Measurements from ENCODE around the gene HSD17B12. TPM values are rescaled to one million over a fixed set of nuclear protein-coding genes. Genes with fewer than 3 reads are reported as not detected.

The HSD17B12 gene
- total RNA-seq, 1 donor from 2014 or later: 102 TPM

DNA sequence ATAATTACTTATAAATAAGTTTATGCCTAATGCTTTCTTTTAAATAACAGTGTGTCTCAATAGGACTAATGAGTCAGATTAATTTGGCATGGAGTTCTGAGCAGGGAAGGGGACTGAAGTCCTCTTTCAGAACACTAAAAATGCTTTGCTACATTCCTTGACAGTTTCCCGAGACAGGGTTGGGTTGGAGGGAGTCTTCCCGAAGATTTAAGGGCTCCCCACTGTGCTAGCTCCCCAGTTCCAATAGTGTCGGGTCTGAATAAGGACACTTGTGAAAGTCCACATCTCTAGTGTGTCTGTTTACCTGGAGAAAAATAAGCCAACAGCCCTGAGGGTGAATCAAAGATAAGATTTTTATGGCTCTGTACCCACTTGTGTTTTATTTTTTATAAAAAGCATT is 41.8 kb upstream of the HSD17B12 start:
- peaks cover 4% of the 10 kb centered on the region for H3K27me3 Mint-ChIP-seq (ENCODE audit: insufficient read depth, low read depth)
- Histone ChIP-seq H3K36me3 (no peaks in the 10 kb centered on the region), H3K9me3 (ENCODE audit: low read depth) (no peaks in the 10 kb centered on the region), H3K4me1 (peaks cover 9% of the 10 kb centered on the region), H3K9ac (no peak overlapping the region), H3K79me2 (ENCODE audit: low read depth) (no peaks in the 10 kb centered on the region), H3F3A (ENCODE audit: low read depth) (no peaks in the 10 kb centered on the region), H2AFZ (replicated peaks) (peak overlapping the region; percentile 54), H3K4me3 (no peak overlapping the region), H3K27ac (no peak overlapping the region), H3K4me2 (peak overlapping the region; percentile 25), H3K27me3 (peaks cover 38% of the 10 kb centered on the region), H4K20me1 (ENCODE audit: low read depth) (no peaks in the 10 kb centered on the region)
- TF ChIP-seq CTCF (IDR thresholded peaks at IDR 0.05) (no peak), EZH2phosphoT487 (IDR thresholded peaks at IDR 0.05) (no peak), EZH2 (IDR thresholded peaks at IDR 0.05) (no peak)
- H3K9me3 Mint-ChIP-seq: no peaks in the 10 kb centered on the region
- DNase-seq (ENCODE audit: low spot score): peak; percentile 41
- no peaks in the 10 kb centered on the region for H3K36me3 Mint-ChIP-seq
- H3K4me1 Mint-ChIP-seq: peaks cover 2% of the 10 kb centered on the region
- no peak overlapping the region for H3K4me3 Mint-ChIP-seq
- H3K27ac Mint-ChIP-seq: no peak overlapping the region

DNA sequence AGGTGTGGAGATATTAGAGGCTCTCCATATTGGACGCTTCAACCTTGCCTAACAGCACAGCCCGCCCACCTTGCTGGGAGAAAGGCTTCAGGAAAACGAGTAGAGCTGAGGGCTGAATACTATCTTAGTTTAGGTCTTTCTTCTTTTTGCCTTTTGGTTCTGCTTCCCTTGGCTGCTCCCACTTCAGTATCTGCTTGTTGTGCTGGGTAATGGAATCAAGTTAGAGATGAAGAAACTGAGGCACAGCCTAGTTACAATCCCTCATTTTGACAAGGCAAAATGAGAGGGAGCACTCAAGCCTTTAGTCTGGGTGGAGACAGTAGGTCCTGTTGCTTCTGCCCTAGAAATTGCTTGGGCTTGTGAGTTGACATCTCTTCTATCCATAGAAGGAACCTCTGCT is 41.3 kb upstream of the HSD17B12 start:
- peaks cover 9% of the 10 kb centered on the region for H3K4me1 ChIP-seq
- no peaks in the 10 kb centered on the region for H3K9me3 ChIP-seq (ENCODE audit: low read depth)
- no peak overlapping the region for H3K27ac ChIP-seq
- TF ChIP-seq EZH2 (IDR thresholded peaks at IDR 0.05) (no peak), CTCF (IDR thresholded peaks at IDR 0.05) (no peak), EZH2phosphoT487 (IDR thresholded peaks at IDR 0.05) (no peak)
- H3K79me2 ChIP-seq (ENCODE audit: low read depth): peaks cover 2% of the 10 kb centered on the region
- peaks cover 38% of the 10 kb centered on the region for H3K27me3 ChIP-seq
- H3K27me3 Mint-ChIP-seq (ENCODE audit: insufficient read depth, low read depth): peaks cover 4% of the 10 kb centered on the region
- H3K9me3 Mint-ChIP-seq: no peaks in the 10 kb centered on the region
- peaks cover 4% of the 10 kb centered on the region for H3K4me1 Mint-ChIP-seq
- H3F3A ChIP-seq (ENCODE audit: low read depth): no peaks in the 10 kb centered on the region
- H3K27ac Mint-ChIP-seq: no peak overlapping the region
- no peak overlapping the region for H3K4me3 Mint-ChIP-seq
- H2AFZ ChIP-seq (replicated peaks): peak overlapping the region; percentile 54
- no peak overlapping the region for H3K4me3 ChIP-seq
- peak overlapping the region; percentile 25 for H3K4me2 ChIP-seq
- no peaks in the 10 kb centered on the region for H3K36me3 Mint-ChIP-seq
- H3K9ac ChIP-seq: no peak overlapping the region
- no peaks in the 10 kb centered on the region for H4K20me1 ChIP-seq (ENCODE audit: low read depth)
- no peaks in the 10 kb centered on the region for H3K36me3 ChIP-seq
- DNase-seq (ENCODE audit: low spot score): no peak

GRCh38 chr11:43639920-43640319 is 40.6 kb upstream of the HSD17B12 start:
- peaks cover 9% of the 10 kb centered on the region for H3K79me2 ChIP-seq (ENCODE audit: low read depth)
- no peaks in the 10 kb centered on the region for H3K9me3 ChIP-seq (ENCODE audit: low read depth)
- peaks cover 33% of the 10 kb centered on the region for H3K27me3 ChIP-seq
- H3K9ac ChIP-seq: no peak overlapping the region
- H4K20me1 ChIP-seq (ENCODE audit: low read depth): no peaks in the 10 kb centered on the region
- no peak overlapping the region for H3K4me2 ChIP-seq
- Mint-ChIP-seq H3K4me3 (no peak overlapping the region), H3K9me3 (no peaks in the 10 kb centered on the region), H3K36me3 (no peaks in the 10 kb centered on the region), H3K27ac (no peak overlapping the region), H3K4me1 (peaks cover 9% of the 10 kb centered on the region), H3K27me3 (ENCODE audit: insufficient read depth, low read depth) (peaks cover 4% of the 10 kb centered on the region)
- no peaks in the 10 kb centered on the region for H3K36me3 ChIP-seq
- TF ChIP-seq EZH2 (IDR thresholded peaks at IDR 0.05): no peak
- peaks cover 11% of the 10 kb centered on the region for H3K4me1 ChIP-seq
- peak overlapping the region; percentile 54 for H2AFZ ChIP-seq (replicated peaks)
- H3K27ac ChIP-seq: no peak overlapping the region
- DNase-seq (ENCODE audit: low spot score): no peak
- H3F3A ChIP-seq (ENCODE audit: low read depth): no peaks in the 10 kb centered on the region
- H3K4me3 ChIP-seq: no peak overlapping the region

DNA sequence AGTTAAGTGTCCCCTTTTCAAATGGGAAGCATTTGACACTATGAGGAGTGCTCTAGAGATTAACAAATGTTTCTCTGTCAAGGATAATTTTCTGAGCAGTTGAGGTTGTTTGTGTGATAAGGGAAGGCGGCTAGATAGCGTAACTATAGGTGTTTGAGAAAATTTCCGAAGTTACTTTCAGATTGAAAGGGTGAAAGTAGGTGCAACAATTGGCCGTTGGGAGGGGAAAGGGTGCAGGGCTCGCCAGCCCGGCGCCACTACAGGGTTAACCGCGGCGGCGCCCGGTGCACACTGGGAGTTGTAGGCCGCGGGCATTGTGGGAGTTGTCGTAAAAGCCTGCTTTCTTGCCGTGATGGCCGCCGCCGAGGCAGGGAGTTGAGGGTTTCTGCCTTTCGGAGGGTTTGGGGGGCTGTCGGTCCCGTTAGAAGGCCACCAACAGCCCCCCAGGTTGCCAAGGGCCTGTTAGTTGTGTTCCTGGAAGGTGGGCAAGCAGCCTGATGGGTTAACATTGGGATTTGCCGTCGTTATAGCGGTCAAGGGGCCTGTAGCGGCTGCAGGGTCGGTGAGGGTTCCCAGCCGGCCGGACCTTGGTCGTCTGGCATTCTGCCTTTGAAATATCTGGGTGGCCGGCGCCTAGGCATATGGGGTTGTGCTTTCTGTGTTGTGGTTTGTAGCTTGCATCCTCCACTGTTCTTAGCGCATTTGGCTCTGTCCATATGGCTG is 36.5 kb upstream of the HSD17B12 start:
- peak overlapping the region; percentile 95 for H2AFZ ChIP-seq (replicated peaks)
- H3K4me1 Mint-ChIP-seq: peaks cover 14% of the 10 kb centered on the region
- H3K9me3 Mint-ChIP-seq: no peaks in the 10 kb centered on the region
- peaks cover 4% of the 10 kb centered on the region for H3K27me3 ChIP-seq
- H3K27me3 Mint-ChIP-seq (ENCODE audit: insufficient read depth, low read depth): peaks cover 2% of the 10 kb centered on the region
- no peak overlapping the region for H3K27ac ChIP-seq
- DNase-seq (ENCODE audit: low spot score): peak; percentile 93
- H3K9ac ChIP-seq: peak overlapping the region; percentile 76
- H3K4me2 ChIP-seq: peak overlapping the region; percentile 98
- H3K36me3 ChIP-seq: no peaks in the 10 kb centered on the region
- H3K79me2 ChIP-seq (ENCODE audit: low read depth): peaks cover 32% of the 10 kb centered on the region
- no peaks in the 10 kb centered on the region for H3K9me3 ChIP-seq (ENCODE audit: low read depth)
- H3K4me1 ChIP-seq: peaks cover 9% of the 10 kb centered on the region
- no peaks in the 10 kb centered on the region for H3F3A ChIP-seq (ENCODE audit: low read depth)
- TF ChIP-seq CTCF (IDR thresholded peaks at IDR 0.05): no peak
- TF ChIP-seq EZH2 (IDR thresholded peaks at IDR 0.05): no peak
- no peak for TF ChIP-seq EZH2phosphoT487 (IDR thresholded peaks at IDR 0.05)
- no peaks in the 10 kb centered on the region for H4K20me1 ChIP-seq (ENCODE audit: low read depth)
- H3K4me3 ChIP-seq: peak overlapping the region; percentile 81
- no peaks in the 10 kb centered on the region for H3K36me3 Mint-ChIP-seq
- H3K27ac Mint-ChIP-seq: peak overlapping the region; percentile 74
- H3K4me3 Mint-ChIP-seq: peak overlapping the region; percentile 100

All from neural progenitor cell (in vitro differentiated cells).